ENCODE results near the gene IL1F10.

DNA sequence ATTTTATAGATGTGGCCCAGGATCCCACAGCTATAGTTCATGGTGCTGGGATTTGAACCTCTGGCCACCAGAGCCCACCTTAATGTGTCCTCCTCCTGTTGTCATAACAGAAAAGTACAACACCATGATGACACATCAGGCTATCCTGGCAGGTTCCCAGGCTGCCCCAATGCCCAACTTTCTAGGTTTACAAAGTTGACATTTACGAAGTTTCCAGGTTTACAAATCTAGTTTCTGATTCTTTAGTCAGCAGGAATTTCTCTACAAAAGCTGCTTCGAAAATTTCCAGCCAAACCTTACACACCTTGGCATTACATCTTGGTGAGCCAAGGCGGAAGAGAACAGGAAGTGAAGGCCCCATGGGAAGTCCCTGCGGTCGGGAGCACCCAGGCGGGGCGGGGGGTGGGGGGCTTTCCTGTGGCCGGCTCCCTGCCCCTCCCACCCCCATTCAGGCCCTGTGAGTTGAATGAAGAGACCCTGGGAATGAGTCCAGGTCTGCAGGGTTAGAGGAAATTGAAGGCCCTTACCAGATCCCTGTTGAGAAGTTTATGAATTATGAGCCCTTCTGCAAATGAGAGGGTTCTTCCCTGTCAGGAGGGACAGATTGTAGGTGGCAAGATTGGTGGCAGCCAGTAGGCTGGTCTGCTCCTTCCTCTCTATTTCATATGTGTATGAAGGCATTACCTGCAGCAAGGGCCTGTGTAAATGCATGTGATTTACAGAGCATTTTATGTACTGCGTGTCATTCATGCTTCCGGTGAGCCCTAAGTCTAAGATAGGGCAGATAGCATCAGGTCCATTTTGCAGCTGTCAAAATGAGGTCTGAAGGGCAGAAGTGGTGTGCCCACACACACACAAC is 48.6 kb downstream of the IL1F10 start:
- no peak for TF ChIP-seq ZNF331 (CRISPR knock-in tag; IDR thresholded peaks at IDR 0.05)
- TF ChIP-seq HDAC6 (IDR thresholded peaks at IDR 0.05; ENCODE audit: low read depth, low read length): no peak
- TF ChIP-seq, protein P1, sequence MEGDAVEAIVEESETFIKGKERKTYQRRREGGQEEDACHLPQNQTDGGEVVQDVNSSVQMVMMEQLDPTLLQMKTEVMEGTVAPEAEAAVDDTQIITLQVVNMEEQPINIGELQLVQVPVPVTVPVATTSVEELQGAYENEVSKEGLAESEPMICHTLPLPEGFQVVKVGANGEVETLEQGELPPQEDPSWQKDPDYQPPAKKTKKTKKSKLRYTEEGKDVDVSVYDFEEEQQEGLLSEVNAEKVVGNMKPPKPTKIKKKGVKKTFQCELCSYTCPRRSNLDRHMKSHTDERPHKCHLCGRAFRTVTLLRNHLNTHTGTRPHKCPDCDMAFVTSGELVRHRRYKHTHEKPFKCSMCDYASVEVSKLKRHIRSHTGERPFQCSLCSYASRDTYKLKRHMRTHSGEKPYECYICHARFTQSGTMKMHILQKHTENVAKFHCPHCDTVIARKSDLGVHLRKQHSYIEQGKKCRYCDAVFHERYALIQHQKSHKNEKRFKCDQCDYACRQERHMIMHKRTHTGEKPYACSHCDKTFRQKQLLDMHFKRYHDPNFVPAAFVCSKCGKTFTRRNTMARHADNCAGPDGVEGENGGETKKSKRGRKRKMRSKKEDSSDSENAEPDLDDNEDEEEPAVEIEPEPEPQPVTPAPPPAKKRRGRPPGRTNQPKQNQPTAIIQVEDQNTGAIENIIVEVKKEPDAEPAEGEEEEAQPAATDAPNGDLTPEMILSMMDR (CRISPR knock-in tag; IDR thresholded peaks at IDR 0.05): no peak
- TF ChIP-seq ZZZ3 (CRISPR knock-in tag; IDR thresholded peaks at IDR 0.05; ENCODE audit: borderline replicate concordance): no peak
- TF ChIP-seq RAD21 (CRISPR knock-in tag; IDR thresholded peaks at IDR 0.05): no peak
- TF ChIP-seq ZNF432 (CRISPR knock-in tag; IDR thresholded peaks at IDR 0.05; ENCODE audit: borderline replicate concordance): no peak
- no peak for TF ChIP-seq NFE2 (CRISPR knock-in tag; IDR thresholded peaks at IDR 0.05)

Data from HepG2 (cell line).